ENCODE measurements around the gene MAP4K3.

Gene MAP4K3

GRCh38 chr2:39443009-39443408 lies 5.9 kb upstream of the MAP4K3 start:
- TF ChIP-seq REST (IDR thresholded peaks at IDR 0.05; ENCODE audit: insufficient read depth in 1 of 2, low read depth in 2 of 2, low read length in 2 of 2) (no peak), POLR2AphosphoS5 (IDR thresholded peaks at IDR 0.05; ENCODE audit: low read depth, low read length) (no peak), FOXP2 (optimal IDR thresholded peaks at IDR 0.05; ENCODE audit: borderline replicate concordance, extremely low read depth, extremely low read length, insufficient read depth) (no peak), SIN3A (IDR thresholded peaks at IDR 0.05; ENCODE audit: borderline replicate concordance, insufficient read depth, low read length) (no peak)

GRCh38 chr2:39437522-39438296 lies 624 bp upstream of the MAP4K3 start:
- TF ChIP-seq TAF1 (IDR thresholded peaks at IDR 0.05; ENCODE audit: borderline replicate concordance, insufficient read depth, low read length): no peak
- no peak for TF ChIP-seq REST (IDR thresholded peaks at IDR 0.05; ENCODE audit: insufficient read depth in 1 of 2, low read depth in 2 of 2, low read length in 2 of 2)
- TF ChIP-seq FOXP2 (optimal IDR thresholded peaks at IDR 0.05; ENCODE audit: borderline replicate concordance, extremely low read depth, extremely low read length, insufficient read depth): no peak
- no peak for TF ChIP-seq SIN3A (IDR thresholded peaks at IDR 0.05; ENCODE audit: borderline replicate concordance, insufficient read depth, low read length)
- TF ChIP-seq POLR2AphosphoS5 (IDR thresholded peaks at IDR 0.05; ENCODE audit: low read depth, low read length): no peak

GRCh38 chr2:39435741-39436591 lies 1.1 kb downstream of the MAP4K3 start:
- no peak for TF ChIP-seq TAF1 (IDR thresholded peaks at IDR 0.05; ENCODE audit: borderline replicate concordance, insufficient read depth, low read length)
- TF ChIP-seq FOXP2 (optimal IDR thresholded peaks at IDR 0.05; ENCODE audit: borderline replicate concordance, extremely low read depth, extremely low read length, insufficient read depth): no peak
- TF ChIP-seq REST (IDR thresholded peaks at IDR 0.05; ENCODE audit: insufficient read depth in 1 of 2, low read depth in 2 of 2, low read length in 2 of 2): no peak
- TF ChIP-seq SIN3A (IDR thresholded peaks at IDR 0.05; ENCODE audit: borderline replicate concordance, insufficient read depth, low read length): no peak
- no peak for TF ChIP-seq POLR2AphosphoS5 (IDR thresholded peaks at IDR 0.05; ENCODE audit: low read depth, low read length)

- TF ChIP-seq TAF1 (IDR thresholded peaks at IDR 0.05; ENCODE audit: borderline replicate concordance, insufficient read depth, low read length) (no peak), REST (IDR thresholded peaks at IDR 0.05; ENCODE audit: insufficient read depth in 1 of 2, low read depth in 2 of 2, low read length in 2 of 2) (no peak), SIN3A (IDR thresholded peaks at IDR 0.05; ENCODE audit: borderline replicate concordance, insufficient read depth, low read length) (no peak), POLR2AphosphoS5 (IDR thresholded peaks at IDR 0.05; ENCODE audit: low read depth, low read length) (no peak), FOXP2 (optimal IDR thresholded peaks at IDR 0.05; ENCODE audit: borderline replicate concordance, extremely low read depth, extremely low read length, insufficient read depth) (no peak)
Measured at GRCh38 chr2:39435234-39435633, 1.9 kb downstream of the MAP4K3 start.
